HG03108 (cell line): ENCODE data around the gene PTPRB.
A peak's percentile ranks its signal among the peaks of the same experiment; 100 is the strongest.

ENCODE experiments used
- ATAC-seq: cut with Tn5 transposase; IDR thresholded peaks from one replicate; pipeline ENCODE4 v1.9.1; 2021; ENCODE audit warnings: moderate library complexity; ENCODE audit not compliant: unreplicated experiment

Gene PTPRB

GRCh38 chr12:70598467-70599193 lies 38.6 kb downstream of the PTPRB start:
- ATAC-seq = no peak

- no peak for ATAC-seq
Measured at GRCh38 chr12:70592664-70593063, 44.6 kb downstream of the PTPRB start.

- ATAC-seq = no peak
Measured at GRCh38 chr12:70590549-70591226, 46.5 kb downstream of the PTPRB start.

- peak; percentile 70 for ATAC-seq
Measured at GRCh38 chr12:70590051-70590450, 47.2 kb downstream of the PTPRB start.

GRCh38 chr12:70584332-70584731 lies 52.9 kb downstream of the PTPRB start:
- no peak for ATAC-seq

- no peak for ATAC-seq
Measured at GRCh38 chr12:70583251-70583650, 54.0 kb downstream of the PTPRB start.

GRCh38 chr12:70581208-70581607 lies 56.0 kb downstream of the PTPRB start:
- no peak for ATAC-seq

- ATAC-seq = no peak
Measured at GRCh38 chr12:70577283-70577634, 60.0 kb downstream of the PTPRB start.

- no peak for ATAC-seq
Measured at GRCh38 chr12:70576341-70577282, 60.6 kb downstream of the PTPRB start.

GRCh38 chr12:70571705-70572268 lies 65.4 kb downstream of the PTPRB start:
- ATAC-seq = no peak

- no peak for ATAC-seq
Measured at GRCh38 chr12:70571029-70571428, 66.2 kb downstream of the PTPRB start.

- no peak for ATAC-seq
Measured at GRCh38 chr12:70561550-70561949, 75.7 kb downstream of the PTPRB start.

- no peak for ATAC-seq
Measured at GRCh38 chr12:70560671-70561070, 76.6 kb downstream of the PTPRB start.

- no peak for ATAC-seq
Measured at GRCh38 chr12:70559390-70559789, 77.8 kb downstream of the PTPRB start.

- no peak for ATAC-seq
Measured at GRCh38 chr12:70557583-70558191, 79.5 kb downstream of the PTPRB start.

GRCh38 chr12:70556179-70556869 lies 80.9 kb downstream of the PTPRB start:
- no peak for ATAC-seq

GRCh38 chr12:70555081-70555480 lies 82.1 kb downstream of the PTPRB start:
- ATAC-seq = no peak

- ATAC-seq = no peak
Measured at GRCh38 chr12:70553391-70553859, 83.8 kb downstream of the PTPRB start.

- ATAC-seq = no peak
Measured at GRCh38 chr12:70551731-70552130, 85.5 kb downstream of the PTPRB start.

GRCh38 chr12:70550180-70550577 lies 87.0 kb downstream of the PTPRB start:
- no peak for ATAC-seq
